ENCODE measurements around the gene PRDM7.

DNA sequence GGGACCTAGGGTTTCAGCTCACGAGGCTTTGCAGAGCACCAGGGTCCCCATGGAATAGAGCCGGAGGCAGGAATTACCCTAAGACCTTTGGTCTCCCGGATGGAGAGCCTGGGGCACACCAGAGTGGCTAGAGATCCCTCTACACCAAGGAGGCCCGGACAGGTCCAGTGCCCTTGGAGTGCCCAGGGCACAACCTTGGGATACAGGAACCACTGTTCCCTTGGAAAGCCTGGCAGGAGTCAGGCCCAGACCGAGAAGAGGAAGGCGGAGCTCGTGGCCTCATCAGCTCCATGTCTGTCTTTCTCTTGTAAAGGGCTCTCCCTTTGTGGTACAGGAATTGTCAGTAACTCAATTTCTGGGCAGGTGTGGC, 54.1 kb downstream of the PRDM7 start:
- TF ChIP-seq, protein P1, sequence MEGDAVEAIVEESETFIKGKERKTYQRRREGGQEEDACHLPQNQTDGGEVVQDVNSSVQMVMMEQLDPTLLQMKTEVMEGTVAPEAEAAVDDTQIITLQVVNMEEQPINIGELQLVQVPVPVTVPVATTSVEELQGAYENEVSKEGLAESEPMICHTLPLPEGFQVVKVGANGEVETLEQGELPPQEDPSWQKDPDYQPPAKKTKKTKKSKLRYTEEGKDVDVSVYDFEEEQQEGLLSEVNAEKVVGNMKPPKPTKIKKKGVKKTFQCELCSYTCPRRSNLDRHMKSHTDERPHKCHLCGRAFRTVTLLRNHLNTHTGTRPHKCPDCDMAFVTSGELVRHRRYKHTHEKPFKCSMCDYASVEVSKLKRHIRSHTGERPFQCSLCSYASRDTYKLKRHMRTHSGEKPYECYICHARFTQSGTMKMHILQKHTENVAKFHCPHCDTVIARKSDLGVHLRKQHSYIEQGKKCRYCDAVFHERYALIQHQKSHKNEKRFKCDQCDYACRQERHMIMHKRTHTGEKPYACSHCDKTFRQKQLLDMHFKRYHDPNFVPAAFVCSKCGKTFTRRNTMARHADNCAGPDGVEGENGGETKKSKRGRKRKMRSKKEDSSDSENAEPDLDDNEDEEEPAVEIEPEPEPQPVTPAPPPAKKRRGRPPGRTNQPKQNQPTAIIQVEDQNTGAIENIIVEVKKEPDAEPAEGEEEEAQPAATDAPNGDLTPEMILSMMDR (conservative IDR thresholded peaks at IDR 0.05; ENCODE audit: low read depth, low read length), result no peak
- TF ChIP-seq EZH2 (IDR thresholded peaks at IDR 0.05; ENCODE audit: low read length, unreplicated experiment) (no peak), EZH2phosphoT487 (IDR thresholded peaks at IDR 0.05; ENCODE audit: borderline replicate concordance, low read length) (no peak)
